ENCODE measurements around the gene CLDN6.

Gene CLDN6

DNA sequence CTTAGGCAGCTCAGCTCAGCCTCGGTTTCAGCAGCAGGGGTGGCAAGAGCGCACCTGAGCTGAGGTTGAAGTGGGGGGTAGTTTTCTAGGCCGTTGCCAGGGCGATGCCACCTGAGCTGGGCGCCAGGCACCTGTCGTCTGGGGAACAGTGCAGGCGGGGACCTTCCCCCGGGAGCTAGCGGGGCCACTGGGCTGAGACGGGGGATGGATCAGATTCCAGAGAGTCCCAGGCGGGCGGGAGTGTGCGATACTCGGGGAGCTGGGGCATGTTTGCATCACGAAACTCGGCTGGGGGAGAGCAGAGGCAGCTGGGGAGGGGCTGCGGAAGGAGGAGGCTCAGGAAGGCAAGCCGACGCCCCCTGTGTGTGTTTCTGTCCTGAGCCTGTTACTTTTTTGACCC is 5.7 kb downstream of the CLDN6 start:
- DNase-seq: peak; percentile 77

GRCh38 chr16:3010510-3010909 is 7.5 kb downstream of the CLDN6 start:
- DNase-seq: no peak

- DNase-seq: no peak
Measured at GRCh38 chr16:3009568-3010390, 8.2 kb downstream of the CLDN6 start.

DNA sequence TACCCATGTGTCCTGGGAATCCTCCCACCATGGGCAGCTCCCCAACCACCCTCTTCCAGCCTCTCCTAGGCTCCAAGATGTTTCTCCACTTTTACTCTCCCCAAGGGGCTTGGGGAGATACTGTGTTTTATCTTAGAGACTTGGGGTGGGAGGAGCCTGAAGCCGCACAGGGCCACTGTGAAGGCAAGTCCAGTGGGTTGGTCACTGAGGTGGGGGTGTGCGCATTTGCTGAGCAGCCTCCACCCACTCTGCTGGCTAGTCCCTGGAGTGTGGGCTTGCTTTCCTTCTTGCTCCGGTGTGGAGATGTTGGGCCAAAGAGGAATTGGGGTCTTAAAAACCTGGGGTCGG is 9.3 kb downstream of the CLDN6 start:
- DNase-seq: no peak

DNA sequence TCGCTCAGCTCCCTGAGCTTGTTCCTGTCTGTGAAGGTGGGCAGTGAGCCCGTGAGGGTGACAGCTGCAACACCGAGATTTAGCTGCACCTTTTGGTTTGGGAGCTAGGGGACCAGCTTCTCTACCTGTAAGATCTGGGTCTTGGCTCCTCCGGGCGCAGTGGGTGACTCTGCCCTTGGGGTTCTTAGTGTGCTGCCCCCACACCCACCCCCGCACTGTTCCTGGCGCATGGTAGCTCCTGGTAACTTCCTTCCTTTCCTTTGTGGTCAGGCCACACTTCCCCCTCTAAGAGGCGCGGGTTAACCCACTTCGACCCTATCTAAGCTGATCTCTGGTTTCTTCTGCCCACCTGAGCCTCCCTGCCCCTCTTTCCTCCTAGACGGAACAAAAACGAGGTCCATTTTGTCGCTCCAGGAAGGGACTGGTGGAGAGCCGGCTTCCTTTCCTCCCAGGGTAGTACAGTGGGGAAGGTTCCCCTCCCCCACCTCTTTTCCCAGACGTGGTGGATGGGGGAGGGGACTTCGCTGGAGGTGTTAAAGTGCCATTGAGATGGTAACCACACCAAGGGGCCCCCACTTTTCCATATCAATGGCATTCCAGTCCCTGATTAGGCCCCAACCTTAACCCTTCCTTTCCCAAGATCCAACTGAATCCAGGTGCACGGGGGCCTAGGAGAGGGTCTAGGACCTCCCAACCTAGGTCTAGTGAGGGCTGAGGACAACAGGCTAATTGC is 9.9 kb downstream of the CLDN6 start:
- no peak for DNase-seq

- no peak for DNase-seq
Measured at GRCh38 chr16:3007059-3007956, 10.7 kb downstream of the CLDN6 start.

GRCh38 chr16:3004781-3005284 is 13.2 kb downstream of the CLDN6 start:
- DNase-seq: no peak

GRCh38 chr16:3004319-3004718 is 13.7 kb downstream of the CLDN6 start:
- no peak for DNase-seq

DNA sequence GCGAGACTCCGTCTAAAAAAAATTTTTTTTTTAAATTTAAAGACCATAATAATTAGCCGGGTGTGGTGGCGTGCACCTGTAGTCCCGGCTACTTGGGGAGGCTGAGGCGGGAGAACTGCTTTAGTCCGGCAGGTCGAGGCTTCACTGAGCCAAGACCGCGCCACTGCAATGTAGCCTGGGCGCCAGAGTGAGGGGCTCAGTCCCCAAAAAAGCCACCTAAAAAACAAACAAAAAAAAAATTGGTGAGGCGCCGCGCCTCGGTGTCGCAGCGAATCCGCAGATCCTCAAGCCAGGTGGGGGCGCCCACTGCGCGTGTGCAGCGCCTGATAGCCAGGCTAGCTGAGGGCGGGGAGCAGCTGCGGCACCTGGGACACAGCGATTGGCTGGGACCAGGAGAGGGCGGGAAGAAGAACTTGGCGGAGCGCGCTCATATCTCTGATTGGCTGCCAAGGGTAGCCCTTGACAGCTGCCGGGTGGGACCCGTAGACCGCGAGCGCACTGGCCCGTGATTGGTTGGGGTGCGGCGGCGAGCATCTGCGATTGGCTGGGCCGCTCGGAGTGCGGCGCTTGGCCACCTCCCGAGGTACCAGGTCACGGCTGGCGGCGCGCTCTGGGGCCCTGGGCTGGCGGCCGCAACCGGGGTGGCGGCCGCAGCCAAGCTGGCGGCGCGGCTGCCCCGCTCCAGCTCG is 14.3 kb downstream of the CLDN6 start:
- DNase-seq: peak; percentile 96

- DNase-seq: no peak
Measured at GRCh38 chr16:3001316-3001715, 16.7 kb downstream of the CLDN6 start.

DNA sequence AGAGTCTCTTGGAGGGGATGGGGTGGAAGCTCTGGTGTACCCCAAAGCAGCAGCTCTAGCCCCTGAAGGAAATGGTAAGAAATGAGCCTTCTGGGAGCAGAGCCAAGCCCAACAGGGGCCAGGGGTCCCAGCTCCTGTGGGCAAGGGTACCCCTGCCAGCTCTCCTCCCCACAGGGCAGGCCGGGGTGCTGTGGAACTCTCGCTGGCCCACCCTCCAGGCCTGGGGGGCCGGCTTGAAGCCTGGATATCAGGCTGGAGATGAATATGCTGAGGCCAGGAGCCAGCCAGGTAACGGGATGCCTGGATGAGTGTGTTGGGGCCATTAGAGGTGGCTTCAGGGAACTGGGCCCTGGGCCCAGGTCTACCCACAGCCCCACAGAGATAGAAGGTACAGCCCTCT is 17.4 kb downstream of the CLDN6 start:
- no peak for DNase-seq

DNA sequence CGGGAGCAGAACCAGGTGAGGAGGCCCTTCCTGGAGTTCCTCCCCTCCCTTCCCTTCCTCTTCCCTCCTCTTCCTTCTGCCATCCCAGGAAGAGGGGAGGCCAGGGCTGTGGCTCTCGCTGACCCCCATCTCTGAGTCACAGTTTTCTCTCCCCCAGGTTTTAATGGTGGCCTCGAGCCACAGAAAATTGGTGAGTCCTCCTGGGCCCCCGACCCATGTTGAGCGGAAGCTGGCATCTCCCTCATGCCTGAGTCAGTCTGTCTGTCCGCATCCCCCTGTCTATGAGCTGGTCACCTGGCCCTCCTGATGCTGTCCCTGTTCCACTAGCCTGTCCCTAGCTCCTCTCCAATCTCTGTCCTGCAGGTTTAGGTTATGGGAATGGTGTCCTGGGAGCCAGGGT is 18.1 kb downstream of the CLDN6 start:
- DNase-seq: no peak

DNA sequence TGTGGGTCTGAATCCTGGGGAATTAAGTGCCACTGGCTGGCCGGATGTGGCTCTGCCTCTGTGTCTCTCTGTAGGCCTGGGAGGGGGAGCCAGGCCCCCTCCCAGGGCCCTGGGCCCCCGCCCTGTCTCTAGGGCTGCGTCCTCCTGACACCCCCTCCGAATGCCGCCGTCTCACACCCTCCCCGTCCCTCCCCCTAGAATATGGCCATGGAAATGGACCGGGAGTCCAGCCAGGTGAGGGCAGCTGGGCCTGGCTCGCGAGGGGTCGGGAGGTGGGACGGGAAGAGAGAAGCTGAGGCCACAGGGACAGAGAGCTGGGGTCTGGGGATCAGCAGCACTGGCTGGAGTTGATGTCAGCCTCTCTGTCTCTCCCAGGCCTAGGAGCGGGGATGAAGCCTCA is 21.7 kb downstream of the CLDN6 start:
- no peak for DNase-seq

DNA sequence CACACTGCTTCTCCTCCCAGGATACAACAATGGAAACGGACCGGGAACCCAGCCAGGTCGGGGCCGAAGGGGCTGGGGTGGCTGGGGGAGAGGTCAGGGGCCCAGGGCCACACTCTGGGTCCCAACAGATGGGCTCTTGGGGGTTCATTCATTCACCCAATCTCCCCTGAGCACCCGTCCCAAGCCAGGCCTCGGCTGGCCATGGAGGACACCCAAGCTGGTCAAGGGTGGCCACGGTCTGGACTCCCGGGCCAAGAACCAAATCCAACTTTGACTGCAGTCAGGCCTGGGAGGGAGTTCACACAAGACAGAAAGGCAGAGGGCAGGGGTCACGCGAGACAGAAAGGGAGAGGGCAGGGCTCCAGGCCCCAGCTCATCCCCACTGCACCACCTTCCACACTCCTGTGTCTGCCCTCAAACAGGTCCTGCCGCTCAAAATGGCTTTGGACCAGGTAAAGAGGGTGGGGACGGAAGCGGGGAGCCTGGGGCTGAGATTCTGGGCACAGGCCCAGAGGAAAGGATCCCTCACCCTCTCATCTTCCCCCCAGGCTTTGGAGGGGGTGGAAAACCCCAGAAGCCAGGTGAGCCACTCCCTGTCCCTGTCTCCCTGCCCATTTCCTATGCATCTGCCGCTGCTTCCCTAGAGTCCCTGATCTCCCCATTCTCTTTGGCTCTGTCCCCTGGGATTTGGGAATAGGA is 25.5 kb downstream of the CLDN6 start:
- no peak for DNase-seq

- DNase-seq: no peak
Measured at GRCh38 chr16:2991566-2992261, 26.3 kb downstream of the CLDN6 start.

GRCh38 chr16:2990891-2991290 is 27.1 kb downstream of the CLDN6 start:
- DNase-seq: no peak

- no peak for DNase-seq
Measured at GRCh38 chr16:2988590-2989099, 29.3 kb downstream of the CLDN6 start.

- no peak for DNase-seq
Measured at GRCh38 chr16:2987833-2988232, 30.1 kb downstream of the CLDN6 start.

DNA sequence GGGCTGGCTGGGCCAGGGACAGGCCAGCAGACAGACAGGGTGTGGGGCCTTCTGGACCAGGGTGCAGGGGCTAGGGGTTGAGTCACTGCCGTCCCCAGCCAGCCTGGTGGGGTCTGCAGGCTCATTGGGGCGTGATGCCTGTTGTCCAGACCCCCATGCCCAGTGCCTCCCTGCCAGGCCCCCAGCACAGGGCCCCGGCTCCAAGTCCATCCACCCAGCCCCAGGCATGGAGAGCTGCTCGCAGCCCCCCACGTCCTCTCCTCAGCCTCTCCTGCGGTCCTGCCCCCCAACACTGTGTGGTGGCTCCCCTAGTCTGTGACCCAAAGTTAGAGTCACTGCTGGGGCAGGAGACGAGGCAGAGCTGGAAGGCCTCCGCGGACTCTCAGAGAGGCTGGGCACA is 30.7 kb downstream of the CLDN6 start:
- no peak for DNase-seq

DNA sequence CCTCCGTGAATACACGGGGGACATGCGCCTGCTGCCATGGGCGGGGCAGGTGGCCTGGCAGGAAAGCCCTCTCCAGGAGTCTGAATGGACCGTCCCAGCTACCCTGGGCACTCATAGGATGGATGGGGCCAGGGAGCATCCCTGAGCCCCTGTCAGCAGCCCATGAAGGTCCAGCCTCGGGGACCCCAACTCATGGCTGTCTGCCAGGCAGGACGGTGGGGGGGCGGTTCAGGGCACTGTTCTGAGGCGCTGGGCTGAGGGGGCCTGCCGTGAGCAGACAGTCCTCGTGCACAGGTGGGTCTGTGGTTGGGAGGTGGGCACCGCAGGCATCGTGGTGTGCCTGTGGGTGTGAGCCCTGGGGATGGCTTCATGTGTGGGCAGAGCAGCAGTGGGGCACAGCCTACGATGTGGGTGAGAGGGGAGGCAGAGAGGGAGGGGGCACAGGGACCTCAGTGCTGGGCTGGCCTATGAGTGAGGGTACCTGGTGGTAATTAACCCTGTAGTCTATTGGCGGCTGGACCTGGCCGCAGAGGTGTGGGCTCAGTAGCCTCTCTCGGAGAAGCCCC is 31.3 kb downstream of the CLDN6 start:
- DNase-seq: no peak

GRCh38 chr16:2985893-2986355 is 32.1 kb downstream of the CLDN6 start:
- no peak for DNase-seq

Measured in NCI-H1436 treated with DMSO at 0.1 percent for 48 hours (cell line).